ENCODE data around the gene PRRC2A.

The PRRC2A gene

DNA sequence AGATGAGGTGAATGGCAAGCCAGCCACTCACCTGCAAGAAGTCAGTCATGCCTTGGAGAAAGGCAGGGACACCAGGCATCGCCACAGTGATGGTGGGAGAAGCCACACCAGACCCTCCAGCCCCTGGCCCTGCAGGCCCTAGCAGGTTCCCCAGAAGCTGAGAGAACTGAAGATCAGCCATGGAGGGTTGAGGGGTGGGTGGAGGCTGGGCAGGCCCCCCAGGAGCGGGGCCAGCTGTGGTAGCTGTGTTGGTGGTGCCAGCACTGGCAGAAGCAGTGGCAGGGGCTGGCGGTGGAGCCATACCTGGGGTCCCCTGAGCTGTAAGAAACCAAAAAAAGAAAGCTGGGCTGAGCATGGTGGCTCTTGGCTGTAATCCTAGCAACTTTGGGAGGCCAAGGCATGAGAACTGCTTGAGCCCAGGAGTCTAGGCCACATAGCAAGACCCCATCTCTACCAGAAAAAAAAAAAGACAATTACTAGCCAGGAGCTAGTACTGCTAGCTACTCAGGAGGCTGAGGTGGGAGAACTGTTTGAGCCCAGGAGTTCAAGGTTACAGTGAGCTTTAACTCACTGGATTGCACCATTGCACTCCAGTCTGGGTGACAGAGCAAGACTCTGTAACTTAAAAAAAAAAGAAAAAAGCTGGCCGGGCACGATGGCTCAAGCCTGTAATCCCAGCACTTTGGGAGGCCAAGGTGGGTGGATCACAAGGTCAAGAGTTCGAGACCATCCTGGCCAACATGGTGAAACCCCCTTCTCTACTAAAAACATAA lies 22.5 kb downstream of the PRRC2A start:
- in situ Hi-C loops (cut with HindIII; ENCODE audit: low sequenced_read_pairs), result no loop called here

DNA sequence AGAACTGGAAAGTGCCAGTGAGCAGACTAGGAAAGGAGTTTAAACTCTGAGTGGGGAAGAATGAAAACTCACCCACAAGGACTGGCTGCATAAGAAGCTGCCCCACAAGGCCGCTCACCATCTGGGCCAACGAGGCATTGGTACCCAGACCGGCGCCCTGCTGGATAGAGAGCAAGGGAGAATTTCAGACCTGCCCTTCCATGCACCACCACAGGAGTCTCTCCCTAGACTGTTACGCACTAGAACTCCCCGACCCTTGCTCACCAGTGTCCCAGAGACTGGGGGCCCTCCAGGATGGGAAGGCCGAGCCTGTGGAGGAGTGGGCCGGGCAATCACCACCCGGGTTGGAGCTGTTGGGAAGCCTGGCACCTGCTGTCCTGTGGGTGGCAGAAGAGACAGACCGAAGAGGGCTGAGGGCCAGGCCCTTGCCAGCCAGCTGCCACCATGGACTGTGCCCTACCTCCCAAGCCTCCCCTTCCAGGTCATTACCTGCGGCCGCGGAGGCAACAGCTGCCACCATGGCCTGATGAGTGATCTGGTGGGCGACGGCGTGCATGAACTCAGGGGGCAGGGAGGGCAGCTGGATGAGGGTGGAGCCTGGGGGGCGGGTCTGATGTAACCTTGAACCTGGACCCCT lies 23.4 kb downstream of the PRRC2A start:
- in situ Hi-C loops (cut with HindIII; ENCODE audit: low sequenced_read_pairs), result no loop called here

DNA sequence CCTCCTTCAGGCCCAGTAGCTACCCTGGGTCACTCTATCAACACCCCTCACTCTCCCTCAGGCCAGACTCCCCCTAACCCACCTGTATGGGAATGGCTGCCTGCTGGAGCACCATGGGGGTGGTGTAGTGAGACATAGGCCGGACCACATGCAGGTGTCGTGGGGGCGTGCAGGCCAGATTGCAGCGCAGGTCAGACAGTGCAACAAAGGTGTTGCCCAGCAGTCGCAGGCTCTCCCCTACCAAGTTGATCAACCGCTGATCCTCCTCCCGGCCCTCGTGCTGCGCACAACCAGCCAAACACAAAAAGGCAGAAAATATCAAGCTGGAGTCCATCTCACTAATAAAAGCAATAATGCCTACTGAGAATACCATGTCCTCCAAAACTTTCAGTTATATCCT lies 24.8 kb downstream of the PRRC2A start:
- in situ Hi-C loops (cut with HindIII; ENCODE audit: low sequenced_read_pairs), result loop anchor here (5.0 kb wide), 2 partner anchors 67 to 192 kb away; no protein-coding TSS in a partner anchor

DNA sequence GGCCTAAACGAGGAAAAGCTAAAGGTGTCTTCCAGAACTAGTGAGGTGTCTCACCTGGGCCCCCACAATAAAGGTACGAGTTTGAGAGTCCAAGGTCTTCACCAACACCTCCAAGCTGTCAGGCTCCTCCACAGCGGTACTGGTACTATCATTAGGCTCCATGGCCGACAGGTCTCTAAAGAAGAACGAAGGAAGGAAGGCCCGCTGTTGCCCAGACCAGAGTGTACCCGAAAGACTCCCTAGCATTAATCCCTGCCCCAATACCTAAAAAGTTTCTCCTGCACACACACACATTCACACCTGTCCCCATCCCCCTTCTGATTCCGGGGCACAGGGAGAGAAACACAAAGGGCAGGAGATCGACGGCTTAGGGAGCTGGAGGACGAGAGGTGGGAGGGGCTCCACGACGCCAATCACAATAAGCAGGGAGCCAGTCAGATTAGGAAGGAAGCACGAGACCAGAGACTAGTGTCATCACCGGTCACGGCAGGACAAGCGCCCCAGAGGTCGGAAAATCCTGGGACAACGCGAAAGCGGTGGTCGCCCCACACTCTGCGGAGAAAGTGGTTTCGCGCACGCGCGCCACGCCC lies 31.2 kb downstream of the PRRC2A start:
- in situ Hi-C loops (cut with HindIII; ENCODE audit: low sequenced_read_pairs), result no loop called here

DNA sequence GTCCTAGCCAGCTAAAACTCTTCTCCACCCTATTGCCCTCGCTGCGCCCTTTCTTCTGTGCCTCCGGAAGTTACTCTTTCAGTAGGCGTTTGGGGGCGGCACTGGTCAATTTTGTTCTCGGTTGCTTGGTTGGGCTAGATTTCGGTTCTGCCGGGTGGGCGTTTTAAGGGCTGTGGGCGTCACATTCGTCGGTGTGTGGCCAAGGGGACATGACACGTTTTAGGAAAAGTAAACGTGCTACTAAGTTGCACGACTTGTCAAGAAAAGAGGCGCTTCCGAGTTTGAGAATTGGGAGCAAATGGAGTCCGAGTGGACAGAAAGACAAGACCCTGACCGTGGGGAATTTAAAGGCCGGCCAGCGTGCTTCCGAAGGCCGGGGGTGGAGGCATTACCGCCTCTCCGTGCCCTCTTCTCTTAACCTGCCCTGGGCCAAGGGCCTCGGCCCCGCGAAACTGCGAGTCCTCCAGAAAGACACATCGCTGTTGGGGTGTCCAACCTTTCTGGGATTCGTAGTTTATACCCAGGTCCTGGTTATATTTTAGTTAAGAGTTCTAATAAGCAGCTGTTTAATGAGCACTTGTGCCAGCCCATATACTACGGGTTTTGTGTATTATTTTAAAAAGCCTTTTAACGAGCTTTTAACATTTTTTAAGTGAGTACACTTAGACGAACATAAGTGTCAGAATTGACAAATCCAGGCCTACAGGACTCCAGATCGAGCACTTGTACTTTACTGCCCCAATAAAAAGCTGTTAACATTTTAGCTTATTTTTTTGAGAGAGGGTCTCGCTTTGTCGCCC lies 32.6 kb downstream of the PRRC2A start:
- in situ Hi-C loops (cut with HindIII; ENCODE audit: low sequenced_read_pairs), result no loop called here

DNA sequence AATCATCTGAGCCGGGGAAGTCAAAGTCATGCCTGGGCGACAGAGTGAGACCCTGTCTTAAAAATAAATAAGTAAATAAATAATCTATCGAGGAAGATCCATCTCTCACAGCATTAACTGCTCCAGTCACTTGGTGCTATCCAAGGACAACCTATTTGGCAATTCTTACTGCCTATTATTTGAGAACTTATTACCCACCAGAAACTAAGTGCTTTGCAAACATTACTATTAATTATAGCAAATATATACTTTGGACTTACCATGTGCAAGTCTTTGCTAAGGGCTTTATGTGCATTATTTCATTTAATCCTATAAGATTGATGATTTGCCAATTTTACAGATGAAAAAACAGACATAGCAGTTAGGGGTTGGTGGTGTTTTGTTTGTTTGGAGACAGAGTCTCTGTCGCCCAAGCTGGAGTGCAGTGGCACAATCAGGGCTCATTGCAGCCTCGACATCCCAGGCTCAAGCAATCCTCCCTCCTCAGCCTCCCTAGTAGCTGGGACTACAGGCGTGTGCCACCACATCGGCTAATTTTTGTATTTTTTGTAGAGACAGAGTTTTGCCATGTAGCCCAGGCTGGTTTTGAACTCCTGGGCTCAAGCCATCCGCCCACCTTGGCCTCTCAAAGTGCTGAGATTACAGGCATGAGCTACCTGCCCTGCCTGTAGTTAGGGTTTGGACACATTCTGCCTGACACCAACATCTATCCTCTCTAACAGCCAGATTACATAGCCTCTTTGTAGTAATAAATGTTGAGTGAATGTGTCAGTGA lies 34.2 kb downstream of the PRRC2A start:
- in situ Hi-C loops (cut with HindIII; ENCODE audit: low sequenced_read_pairs), result no loop called here

DNA sequence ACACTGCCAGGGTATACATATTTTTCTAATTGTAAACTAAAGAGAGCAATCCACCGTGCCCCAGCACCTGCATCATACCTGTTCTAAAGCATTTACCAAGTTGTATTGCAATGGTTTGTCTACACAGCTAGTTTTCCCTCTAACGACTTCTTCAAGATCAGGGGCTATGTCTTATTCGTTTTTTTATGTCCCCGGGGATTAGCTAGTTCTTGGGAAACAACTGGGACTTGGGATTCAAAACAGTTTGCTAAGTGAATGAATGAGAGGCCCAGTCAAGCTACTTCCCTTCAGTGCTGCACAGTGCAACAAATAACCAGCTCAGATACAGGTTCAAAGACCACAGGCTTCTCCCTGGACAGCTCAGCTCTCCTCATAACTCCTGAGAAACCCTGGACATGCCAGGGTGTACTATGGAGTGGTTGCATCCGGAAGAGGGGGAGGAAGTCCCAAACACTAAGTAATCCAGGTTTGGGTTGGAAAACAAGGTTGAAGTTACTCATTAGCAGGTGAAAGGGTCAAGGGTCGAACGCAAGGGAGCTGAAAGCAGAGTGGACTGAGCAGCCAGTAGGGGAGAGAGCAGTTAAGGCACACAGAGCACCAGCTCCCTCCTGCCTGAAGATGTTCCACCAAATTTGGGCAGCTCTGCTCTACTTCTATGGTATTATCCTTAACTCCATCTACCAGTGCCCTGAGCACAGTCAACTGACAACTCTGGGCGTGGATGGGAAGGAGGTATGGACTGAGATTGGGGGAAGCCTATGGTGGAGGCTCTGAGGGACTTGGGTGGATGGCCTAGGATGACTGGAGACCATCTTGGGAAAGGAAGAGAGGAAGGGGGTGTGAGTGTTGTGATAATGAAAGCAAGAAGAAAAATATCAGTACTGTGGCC lies 35.1 kb downstream of the PRRC2A start, which contains the start of gene APOM:
Gene APOM, plus strand, starts transcription at position 546 of the 889 bp plus-strand sequence. Its CDS starts 73 bp downstream, at position 619.
- in situ Hi-C loops (cut with HindIII; ENCODE audit: low sequenced_read_pairs), result no loop called here

DNA sequence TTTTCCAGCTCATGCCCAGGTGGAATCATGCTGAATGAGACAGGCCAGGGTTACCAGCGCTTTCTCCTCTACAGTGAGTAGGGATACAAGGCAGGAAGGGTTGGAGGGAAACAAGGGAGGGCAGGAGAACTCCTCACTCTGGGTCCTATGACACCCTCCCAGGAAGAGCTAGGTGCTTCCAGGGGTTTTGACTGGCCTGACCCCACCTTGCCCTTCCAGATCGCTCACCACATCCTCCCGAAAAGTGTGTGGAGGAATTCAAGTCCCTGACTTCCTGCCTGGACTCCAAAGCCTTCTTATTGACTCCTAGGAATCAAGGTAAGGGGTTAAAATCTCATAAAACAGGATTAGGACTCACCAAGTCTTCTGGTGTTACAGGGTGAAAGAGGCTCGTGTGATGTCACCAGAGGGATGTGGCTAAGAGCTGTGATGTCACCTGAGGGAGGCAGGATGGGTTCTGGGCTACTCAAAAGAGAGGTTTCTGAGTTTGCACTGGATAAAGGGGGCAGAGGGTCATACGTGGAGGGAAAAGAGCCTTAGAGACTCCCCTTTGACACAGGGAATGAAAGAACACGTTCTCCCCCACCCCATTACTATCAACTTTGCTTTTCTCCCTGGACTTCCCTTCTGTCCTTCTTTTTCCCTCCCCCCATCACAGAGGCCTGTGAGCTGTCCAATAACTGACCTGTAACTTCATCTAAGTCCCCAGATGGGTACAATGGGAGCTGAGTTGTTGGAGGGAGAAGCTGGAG lies 37.1 kb downstream of the PRRC2A start:
- in situ Hi-C loops (cut with HindIII; ENCODE audit: low sequenced_read_pairs), result no loop called here

DNA sequence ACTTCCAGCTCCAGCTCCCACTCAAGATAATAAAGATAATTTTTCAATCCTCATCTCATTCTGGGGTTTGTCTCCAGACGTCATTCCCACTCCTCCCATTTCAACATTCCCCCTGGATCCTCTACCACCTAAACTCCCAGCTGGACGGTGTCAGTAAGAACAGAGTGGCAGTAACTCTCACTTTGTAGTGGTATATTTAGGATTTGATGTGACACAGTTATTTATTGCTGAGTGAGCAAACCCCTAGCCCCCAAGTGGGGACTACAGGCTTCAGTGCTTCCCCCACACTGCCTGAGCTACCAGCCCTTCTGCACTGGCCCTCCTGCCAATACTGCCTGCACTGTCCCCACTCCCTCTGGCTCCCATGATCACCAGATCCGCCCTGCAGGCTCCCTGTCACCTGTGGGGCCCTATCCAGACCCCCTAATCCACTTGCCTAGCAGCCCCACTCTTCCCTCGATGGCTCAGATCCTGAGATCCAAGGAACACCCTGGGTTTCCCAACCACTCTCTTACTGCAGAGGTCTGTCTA lies 37.7 kb downstream of the PRRC2A start:
- in situ Hi-C loops (cut with HindIII; ENCODE audit: low sequenced_read_pairs), result no loop called here

DNA sequence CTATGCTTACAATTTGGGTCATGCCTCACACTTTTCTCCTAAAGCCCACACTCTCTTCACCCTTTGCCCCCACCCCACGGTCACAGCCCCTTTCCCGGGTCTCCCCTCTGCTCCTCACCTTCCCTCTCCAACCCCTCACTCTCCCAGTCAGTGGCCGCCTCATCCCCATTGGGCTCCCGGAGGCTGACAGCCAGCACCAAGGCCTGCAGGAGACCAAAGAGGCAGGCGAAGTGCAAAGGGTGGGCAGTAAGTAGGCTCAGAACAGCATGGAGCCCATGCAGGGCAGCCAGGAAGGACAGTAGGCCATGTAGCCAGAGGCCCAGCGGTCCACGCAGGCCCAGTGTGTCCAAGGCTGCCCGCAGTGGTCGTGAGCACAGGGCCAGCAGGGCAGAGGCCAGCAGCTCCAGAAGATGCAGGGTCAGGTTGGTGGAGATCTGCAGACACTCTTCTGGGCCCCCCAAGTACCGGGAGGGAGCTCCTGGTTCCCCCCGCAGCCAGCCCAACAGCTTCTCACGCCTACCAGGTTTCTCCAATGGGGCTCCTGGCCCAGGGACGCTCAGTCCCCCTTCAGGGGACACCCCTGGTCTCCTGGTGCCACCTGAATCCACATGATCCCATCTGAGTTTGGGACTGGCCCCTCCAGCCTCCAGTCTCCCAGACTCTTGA lies 38.6 kb downstream of the PRRC2A start:
- in situ Hi-C loops (cut with HindIII; ENCODE audit: low sequenced_read_pairs), result no loop called here

DNA sequence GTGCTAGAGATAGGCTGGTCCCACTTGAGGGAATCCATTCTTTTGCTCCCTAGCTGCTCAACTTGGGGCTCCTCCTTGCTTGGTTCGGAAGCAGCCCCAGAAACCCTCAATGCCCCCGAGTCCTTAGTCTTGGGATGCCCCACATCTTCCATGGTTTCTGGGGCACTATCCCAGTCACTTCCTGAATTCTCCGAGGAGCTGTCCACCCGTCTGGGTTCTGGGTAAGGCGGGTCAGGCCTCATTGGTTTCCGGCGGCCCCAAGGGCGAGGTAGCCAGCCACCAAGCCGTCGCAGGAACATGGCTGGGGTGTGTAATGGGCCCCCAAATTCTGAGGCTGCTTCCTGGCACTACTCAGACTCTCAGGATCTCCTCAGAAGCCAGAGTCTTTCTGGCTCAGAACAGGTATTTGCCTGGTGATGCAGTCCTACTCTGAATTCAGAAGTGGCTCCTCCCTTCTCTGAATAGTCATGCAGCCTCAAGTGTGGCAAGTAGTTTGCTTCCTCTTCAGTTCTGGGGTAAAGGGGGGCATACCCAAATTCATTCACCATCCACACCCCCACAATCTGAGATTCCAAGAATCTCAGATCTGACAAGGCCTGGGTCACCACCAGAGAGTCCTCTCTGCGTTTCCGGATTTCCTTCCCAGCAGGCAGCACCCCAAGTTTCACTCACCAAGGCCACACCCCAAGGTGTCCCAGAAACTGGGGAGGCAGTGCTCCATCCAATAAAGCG lies 39.3 kb downstream of the PRRC2A start:
- in situ Hi-C loops (cut with HindIII; ENCODE audit: low sequenced_read_pairs), result no loop called here

DNA sequence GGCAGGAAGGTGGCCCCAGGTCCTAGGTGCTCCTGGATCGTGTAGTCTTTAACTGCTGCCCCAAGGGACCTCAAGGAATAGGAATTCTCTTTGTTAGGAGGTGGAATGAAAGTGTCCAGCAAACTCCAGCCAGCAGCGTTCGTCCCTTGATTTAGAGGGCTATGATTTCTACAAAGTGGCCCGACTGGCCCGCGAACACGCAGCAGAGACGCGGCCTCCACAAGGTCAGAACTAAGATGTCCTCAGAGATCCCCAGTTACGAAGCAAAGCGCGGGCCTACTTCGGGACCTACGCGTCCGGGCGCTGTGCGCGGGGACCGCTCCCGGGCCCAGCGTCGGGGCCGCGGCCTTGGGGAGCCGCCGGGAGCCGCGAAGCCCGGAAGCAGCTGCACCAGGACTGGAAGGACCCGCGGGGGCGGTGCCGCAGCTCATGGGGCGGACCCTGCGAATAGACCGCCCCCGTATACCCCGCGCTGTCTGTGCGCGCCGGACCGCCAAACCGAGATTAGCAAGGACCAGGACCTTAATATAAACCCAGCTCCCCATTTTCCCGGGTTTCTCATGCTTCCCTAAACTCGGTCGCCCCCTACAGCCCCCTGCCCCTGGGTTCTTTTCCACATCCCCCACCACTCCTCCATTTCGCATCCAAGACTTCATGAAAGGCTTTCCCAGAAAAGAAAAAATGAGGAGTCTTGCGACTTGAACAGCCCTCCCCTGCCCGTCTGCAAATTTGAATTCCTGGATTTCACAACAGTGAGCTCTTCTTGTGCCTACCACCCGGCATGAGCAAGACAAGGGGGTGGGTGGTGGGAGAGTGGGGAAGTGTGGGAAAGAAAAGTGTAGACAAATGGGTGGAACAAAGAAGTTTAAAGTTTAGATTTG lies 40.1 kb downstream of the PRRC2A start, which contains the start of gene C6orf47:
Gene C6orf47, minus strand, starts transcription at position 398 of the 881 bp plus-strand sequence. CDS start 831 bp downstream, outside the sequence.
- in situ Hi-C loops (cut with HindIII; ENCODE audit: low sequenced_read_pairs), result no loop called here

DNA sequence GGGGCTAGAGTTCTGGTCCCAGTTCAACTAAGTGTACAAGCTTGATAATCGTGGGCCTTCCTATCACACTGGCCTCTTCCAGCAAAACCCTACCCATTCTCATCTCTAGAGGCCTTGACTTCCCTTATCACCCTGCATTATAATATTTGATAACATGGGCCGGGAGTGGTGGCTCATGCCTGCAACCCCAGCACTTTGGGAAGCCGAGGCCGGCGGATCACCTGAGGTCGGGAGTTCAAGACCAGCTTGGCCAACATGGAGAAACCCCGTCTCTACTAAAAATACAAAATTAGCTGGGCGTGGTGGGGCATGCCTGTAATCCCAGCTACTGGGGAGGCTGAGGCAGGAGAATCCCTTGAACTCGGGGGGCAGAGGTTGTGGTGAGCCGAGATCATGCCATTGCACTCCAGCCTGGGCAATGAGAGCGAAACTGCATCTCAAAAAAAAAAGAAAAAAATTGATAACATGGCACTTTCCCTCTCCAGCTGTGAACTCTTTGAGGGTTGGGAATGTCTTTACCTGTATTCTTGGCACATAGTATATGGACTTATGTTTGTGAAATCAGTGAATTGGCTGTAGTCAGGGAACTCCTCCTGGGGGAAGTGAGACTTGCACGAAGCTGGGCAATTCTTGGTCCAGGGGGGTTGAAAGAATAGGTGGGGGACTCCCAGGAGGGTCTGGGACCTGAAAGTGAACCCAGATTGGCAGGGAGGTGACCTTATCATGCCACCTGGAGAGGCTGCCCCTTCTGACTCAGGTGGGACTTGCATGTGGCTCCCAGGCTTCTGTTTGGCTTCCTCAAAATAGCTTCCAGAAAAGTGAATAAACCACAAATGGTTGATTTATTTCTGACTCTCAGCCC lies 41.0 kb downstream of the PRRC2A start:
- in situ Hi-C loops (cut with HindIII; ENCODE audit: low sequenced_read_pairs), result no loop called here

DNA sequence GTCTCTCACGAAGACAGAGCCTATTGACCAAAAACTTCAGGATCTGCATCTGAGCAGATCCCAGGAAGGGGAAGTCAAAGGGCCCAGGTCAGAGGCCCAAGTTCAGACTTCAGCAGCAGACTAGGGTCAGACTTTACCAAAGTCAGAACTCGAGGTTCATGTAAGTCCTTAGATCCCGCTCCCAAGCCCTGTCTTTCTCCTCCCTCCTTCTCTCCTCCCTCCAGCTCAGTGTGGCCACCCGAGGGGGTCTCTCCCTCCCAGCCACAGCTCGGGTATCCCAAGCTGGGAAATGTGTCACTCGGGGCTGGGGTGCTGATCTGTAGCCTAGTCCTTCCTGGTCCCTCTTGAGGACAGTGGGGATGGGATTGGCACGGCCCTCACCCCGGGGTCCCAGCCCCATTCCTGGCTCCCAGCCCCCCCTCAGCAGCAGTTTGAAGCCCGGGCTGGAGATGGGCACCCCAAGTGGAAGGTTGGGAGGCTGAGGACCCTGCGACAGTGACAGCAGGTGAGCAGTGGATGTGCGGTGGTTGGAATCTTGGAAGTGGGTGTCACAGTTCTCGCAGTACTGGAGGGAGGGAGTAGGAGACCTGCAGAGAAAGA lies 41.7 kb downstream of the PRRC2A start:
- in situ Hi-C loops (cut with HindIII; ENCODE audit: low sequenced_read_pairs), result no loop called here
